COR-L47 (cell line): Measurements from ENCODE around the gene SLC4A1AP.
A peak's percentile ranks its signal among the peaks of the same experiment; 100 is the strongest.

Experiments
- DNase-seq: peaks from one replicate; lab custom pipeline; 2025; lab: John Stamatoyannopoulos, UW

SLC4A1AP gene

DNA sequence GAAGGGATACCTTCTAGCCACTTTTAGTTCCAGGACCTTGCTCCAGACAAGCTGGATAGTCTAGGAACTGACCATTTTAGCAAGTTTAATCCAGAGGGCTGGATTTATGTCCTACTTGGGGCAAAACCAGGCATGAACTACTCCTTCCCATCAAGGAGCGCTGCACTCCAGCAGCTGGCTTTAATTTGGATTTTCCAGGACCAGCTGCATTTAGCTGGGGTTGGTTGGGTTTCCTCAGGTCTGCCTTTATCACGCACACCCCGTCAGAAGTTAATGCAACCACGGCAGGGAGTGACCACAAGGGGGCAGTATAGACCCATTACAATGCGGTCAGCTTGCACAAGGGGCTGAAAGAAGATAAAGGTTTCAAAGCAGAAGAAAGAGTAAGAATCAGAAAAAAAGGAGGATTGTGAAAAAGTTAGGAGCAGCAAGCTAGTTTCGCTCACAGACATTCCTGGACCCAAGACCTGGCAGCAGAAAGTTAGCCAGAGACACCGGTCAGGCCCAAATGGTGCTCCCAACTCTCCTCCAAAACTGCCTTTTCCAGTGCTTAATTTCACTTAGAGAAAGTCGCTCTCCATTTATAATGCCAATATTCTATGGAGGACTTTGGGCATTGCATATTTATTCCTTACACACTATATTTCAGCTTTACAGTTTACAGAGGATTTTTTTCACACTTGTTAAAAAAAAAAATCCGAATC lies 40.1 kb downstream of the SLC4A1AP start:
- DNase-seq = peak; percentile 69

- no peak for DNase-seq
Observed at GRCh38 chr2:27704342-27704876, 40.7 kb downstream of the SLC4A1AP start.

- DNase-seq = no peak
Observed at GRCh38 chr2:27705851-27706622, 42.3 kb downstream of the SLC4A1AP start.

- no peak for DNase-seq
Observed at GRCh38 chr2:27707462-27708256, 44.0 kb downstream of the SLC4A1AP start.

DNA sequence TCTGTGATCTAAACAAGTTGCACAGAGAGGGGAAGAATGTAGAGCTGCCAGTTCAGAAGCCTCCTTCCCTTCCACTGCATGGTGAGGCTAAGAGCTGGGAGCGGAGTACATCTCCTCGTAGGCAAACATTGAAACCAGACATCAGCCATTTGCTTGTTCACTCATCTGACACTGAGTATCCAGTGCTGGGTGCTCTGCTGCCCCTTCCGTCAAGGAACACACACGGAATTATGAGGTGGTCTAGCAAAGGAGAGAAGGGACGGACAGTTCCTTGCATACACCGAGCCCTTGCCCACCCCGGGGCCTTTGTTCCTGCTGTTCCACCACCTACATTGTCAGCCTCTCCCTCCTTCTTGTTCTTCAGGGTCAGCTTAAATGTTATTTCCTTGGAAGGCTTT lies 44.6 kb downstream of the SLC4A1AP start:
- no peak for DNase-seq

DNA sequence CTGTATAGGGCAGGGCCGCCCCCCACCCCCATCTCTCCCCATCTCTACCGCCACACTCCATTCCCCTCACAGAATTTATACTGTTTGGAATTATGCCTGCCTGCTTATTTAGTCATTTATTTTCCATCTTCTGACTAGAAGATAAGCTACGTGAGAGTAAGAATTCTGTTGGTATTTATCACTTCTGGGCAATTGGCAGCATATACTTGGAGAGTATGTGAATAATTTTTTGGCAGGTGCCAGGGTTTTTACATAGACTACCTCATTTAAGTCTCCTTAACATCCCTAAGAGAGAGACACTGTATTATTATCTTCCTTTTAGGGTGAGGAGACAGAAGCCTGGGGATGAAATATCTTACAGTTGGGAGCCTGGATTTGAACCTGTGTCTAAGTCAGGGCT lies 45.0 kb downstream of the SLC4A1AP start:
- no peak for DNase-seq

DNA sequence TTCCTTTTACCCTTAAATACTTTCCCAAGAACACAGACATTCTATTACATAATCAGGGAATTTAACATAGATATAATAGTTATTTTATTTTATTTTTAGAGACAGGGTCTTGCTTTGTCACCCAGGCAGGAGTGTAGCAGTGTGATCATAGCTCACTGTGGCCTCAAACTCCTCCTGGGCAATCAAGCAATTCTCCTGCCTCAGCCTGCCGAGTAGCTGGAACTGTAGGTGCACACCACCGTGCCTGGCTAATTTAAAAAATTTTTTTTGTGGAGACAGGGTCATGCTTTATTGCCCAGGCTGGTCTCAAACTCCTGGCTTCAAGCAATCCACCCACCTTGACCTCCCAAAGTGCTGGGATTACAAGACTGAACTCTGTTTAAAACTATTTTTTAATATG lies 45.6 kb downstream of the SLC4A1AP start:
- DNase-seq = no peak

DNA sequence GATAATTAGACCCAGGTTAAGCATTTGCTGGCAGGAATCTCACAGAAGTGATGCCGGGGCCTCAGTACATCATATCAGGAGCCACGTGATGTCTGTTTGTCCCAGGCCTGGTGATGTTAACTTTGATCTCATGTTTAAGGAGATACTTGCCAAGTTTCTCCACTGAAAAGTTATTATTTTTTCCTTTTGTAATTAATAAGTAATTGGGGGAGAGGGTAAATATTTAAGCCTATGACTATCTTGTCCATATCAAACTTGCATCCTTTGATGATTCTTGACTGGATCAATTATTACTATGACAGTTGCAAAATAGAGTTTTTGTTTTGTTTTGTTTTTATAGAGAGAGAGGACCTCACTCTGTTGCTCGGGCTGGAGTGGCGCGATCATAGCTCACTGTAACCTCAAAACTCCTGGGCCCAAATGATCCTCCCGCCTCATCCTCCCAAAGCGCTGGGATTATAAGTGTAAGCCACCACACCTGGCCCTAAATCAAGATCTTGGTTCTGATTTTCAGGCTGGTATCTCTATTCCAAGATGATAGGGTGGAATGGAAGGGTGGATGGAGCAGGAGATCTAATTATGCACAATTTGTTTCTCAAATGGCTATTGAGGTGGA lies 46.4 kb downstream of the SLC4A1AP start:
- no peak for DNase-seq

DNA sequence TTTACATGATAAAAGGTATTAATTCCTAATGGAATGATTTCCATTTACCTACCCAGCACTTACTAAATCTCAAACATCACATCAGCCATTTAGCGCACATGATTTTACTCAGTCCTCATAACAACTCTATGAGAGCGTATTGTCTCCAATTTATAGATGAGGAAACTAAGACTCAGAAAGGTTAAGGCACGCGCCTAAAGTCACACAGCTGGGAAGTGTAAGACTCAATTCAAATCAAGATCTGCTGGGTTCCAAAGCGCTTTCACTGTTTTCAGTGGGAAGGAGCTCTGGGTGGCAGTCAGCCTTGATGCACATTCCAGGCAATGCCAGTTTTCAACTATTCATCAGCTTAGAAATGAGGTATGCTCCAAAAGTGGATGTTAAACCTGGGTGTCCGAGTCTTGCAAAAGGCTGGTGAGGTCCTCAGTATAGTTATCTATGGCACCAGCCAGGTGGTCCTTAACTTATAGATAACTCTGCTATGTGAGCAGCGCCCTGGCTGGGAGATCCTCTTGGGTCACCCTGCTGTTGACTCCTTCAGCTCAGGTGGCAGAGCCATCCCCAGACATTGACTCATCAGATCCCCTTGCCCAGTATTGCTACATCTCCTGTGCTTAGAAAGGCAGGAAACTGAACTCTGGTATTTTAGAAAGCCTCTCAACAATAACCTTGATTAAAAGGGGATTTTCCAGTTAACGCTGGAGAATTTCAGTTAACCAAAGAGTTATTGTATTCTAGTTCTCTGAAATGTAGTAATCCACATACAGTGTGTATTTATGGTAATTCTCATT lies 47.1 kb downstream of the SLC4A1AP start:
- DNase-seq = no peak

- DNase-seq = no peak
Observed at GRCh38 chr2:27711804-27712203, 48.1 kb downstream of the SLC4A1AP start.

DNA sequence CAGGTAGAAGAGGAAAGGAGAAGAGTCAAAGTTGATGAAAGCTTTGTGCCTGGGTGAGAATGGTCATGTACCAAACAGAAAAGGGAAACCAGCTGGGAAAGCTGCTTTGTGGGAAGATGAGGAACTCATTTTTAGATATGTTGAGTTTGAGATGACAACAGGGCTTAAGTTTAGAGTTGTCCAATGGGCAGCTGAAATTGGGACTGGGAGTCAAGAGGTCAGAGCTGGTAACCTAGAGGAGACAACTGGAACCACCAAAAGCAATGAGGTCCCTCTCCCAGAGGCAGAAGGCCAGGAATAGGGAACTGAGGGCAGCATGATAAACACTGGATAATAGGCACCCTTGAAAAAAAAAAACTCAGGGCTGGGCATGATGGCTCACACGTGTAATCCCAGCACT lies 48.8 kb downstream of the SLC4A1AP start:
- DNase-seq = no peak

- DNase-seq = no peak
Observed at GRCh38 chr2:27713201-27713600, 49.5 kb downstream of the SLC4A1AP start.

DNA sequence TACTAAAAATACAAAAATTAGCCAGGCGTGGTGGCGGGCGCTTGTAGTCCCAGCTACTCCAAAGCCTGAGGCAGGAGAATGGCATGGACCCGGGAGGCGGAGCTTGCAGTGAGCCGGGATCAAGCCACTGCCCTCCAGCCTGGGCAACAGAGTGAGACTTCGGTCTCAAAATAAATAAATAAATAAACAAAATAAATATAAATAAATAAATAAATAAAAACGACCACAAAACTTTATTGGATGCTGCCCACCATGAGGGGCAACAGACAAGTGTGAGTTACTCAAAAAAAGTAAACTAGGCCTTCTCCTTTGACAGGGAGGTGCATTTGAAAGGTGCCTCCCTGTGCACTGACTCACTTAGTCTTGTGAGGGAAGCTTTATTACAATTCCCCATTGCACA lies 50.4 kb downstream of the SLC4A1AP start:
- no peak for DNase-seq

DNA sequence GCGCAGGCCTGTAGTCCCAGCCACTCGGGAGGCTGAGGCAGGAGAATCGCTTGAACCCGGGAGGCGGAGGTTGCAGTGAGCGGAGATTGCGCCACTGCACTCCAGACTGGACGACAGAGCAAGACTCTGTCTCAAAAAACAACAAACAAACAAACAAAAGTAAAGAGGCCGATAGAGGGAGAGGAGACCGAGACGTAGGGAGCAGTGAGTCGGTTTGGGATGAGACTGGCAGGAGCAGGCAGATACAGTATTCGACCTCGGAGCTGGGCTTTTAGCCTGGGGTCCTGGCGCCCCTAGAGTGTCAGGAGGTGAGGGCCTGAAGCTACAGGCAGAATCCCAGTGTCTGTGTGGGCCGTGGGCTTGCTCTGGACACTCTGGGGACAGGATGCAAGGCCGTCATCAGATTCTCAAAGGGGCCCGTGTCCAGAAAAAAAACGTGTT lies 51.2 kb downstream of the SLC4A1AP start:
- no peak for DNase-seq

DNA sequence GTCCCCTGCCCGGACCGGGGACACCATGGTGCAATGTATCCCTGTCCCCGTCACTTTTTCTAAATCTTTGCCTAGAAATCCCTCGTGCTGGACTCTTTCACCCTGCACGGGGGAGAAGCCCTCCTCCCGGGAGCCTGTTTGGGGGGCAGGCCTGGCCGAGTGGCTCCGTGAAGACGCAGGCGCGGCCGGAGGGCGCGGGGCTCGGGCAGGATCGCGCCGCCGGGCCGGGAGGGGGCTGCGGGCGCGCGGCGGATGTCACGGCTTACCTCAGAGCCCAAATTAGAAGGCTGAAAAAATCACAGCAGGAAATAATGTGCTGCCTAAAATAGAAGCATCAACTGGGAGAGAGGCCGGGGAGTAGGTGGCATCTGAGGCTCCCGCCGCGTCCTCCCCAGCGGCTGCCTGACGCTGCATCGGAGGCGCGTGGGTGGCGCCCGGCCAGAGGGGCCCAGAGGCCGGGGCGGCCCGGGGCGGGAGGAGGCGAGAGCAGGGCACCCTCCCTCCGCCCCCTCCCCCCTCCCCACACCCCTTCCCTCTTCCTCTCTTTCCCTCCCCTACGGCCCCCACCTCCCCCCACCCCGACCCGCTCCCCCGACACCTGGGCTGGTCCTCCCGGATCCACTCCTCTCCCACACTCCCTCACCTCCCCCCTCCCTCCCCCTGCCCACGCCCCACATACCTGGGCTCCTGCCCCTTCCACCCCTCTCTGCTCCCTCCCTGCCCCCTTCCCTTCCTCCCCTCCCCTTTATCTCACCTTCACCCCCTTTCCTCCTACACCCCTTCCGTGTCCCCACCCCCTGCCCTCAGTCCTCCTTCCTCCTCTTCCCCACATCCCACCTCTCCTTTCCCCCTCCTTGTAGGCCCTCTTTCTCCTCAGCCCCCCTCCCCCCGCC lies 51.9 kb downstream of the SLC4A1AP start:
- peak; percentile 47 for DNase-seq

- no peak for DNase-seq
Observed at GRCh38 chr2:27716301-27717069, 52.8 kb downstream of the SLC4A1AP start.

GRCh38 chr2:27717070-27717795 lies 53.5 kb downstream of the SLC4A1AP start:
- no peak for DNase-seq

DNA sequence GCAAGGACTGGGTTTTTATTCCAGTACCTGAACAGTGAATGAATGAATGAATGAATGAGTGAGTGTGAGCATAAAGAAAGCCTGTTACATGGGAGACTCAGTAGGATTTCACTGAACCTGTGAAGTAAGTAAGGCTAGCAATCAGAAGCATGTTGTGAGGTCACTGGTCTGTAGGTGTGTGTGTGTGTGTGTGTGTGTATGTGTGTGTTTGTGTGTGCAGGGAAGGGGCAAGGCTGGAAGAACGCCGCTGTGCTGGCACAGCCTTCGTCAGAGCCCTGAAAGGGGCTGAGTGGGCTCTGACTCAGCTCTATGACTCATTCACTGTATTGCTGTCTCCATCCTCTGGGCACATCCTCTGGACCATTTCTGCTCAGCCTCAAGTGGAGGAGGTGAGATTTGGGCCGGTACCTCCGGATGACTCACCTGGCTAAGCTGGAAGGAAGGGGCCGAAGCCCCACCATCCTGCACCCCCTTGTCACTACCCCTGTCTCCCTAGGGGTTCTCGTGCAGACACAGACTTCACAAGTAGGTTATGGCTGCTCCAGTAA lies 56.4 kb downstream of the SLC4A1AP start:
- DNase-seq = no peak
